ENCODE results near the gene CYREN. TPM values are rescaled to one million over a fixed set of nuclear protein-coding genes. Genes with fewer than 3 reads are reported as not detected.

CYREN gene
- total RNA-seq, 1 donor from 2014 or later, result 24.0 TPM

DNA sequence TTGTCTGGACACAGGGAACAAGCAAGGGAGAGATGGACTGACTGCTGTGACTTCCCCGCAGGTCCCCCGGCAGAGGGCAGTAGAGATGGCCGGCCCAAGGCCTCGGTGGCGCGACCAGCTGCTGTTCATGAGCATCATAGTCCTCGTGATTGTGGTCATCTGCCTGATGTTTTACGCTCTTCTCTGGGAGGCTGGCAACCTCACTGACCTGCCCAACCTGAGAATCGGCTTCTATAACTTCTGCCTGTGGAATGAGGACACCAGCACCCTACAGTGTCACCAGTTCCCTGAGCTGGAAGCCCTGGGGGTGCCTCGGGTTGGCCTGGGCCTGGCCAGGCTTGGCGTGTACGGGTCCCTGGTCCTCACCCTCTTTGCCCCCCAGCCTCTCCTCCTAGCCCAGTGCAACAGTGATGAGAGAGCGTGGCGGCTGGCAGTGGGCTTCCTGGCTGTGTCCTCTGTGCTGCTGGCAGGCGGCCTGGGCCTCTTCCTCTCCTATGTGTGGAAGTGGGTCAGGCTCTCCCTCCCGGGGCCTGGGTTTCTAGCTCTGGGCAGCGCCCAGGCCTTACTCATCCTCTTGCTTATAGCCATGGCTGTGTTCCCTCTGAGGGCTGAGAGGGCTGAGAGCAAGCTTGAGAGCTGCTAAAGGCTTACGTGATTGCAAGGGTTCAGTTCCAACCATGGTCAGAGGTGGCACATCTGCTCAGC, 6.0 kb downstream of the CYREN start:
- intact Hi-C loops (cut with DNase I), result no loop called here
- DNase-seq (ENCODE audit: low spot score), result no peak

DNA sequence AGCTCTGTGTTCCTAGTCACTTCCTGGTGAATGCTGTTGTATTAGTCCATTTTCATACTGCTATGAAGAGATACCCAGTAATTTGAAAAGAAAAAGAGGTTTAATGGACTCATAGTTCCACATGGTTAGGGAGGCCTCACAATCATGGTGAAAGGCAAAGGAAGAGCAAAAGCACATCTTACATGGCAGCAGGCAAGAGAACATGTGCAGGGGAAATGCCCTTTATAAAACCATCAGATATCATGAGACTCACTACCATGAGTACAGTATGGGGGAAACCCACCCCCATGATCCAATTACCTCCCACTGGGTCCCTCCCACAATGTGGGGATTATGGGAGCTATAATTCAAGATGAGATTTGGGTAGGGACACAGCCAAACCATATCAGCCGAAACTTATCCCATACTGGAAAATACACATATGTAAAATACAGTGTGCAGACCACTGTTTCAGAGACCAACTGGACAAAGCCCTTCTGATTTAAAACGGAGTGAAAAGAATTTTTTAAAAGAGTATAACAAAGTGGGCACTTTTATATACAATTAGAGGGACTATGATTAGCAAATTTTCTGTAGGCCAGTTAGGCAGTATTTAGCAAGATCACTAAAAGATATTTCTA, 8.0 kb downstream of the CYREN start:
- DNase-seq (ENCODE audit: low spot score), result no peak
- intact Hi-C loops (cut with DNase I), result no loop called here

DNA sequence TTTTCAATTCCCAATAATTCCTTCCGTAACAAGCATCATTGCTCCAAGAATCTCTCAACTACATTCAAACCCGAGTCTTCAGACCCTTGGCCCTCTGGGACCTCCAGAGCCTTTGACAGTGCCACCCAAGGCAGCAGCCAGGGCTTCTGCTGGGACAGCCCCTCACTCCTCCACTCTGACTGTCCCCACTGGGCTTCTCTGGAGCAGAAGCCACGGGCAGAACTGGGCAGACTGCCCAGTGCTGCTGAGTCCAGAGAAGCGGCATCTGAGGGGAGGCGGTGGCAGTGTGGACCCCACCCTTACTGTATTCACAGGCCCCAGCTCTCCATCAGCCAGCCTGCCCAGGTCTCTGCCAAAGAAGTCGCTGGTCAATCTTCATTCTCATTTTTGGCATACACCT, 8.8 kb downstream of the CYREN start:
- intact Hi-C loops (cut with DNase I), result loop anchor here (2.0 kb wide), 1 partner anchor 15 kb away; no protein-coding TSS in a partner anchor

DNA sequence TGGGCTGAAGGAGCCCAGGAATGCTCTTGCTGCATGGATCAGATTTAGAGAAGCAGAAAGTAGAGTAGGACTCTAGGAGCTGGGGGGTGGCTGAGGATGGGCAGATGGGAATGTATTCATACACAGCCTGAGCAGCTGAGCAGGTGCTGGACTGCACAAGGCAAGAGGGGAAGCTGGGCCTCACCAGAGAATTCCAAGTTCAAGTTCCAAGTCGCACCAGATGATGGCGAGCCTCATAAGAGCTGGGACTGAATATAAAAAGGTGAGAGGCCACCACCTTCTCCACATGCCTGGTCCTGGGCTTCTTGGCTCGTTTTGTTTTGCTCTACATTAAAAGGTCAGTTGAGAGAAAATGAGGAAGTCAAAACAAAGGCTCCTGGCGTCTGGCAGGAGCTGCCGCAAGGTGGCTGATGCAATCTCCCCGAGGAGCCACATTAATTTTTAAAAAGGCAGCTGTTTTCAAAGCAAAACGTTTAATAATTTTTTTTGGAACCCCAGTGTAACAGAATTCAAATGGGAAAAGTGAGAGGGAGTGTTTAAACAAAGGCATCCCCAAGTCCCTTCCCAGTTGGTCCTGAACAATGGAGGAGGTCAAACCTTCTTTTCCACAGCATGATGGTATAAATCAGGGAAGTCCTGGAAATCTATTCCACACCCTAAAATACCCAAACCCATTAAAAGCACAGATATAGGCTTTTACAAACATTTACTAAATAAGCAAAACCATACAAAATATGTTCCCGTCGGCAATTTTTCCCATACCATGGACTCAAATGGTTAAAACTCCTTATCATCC, 9.5 kb downstream of the CYREN start:
- no peak for DNase-seq (ENCODE audit: low spot score)
- intact Hi-C loops (cut with DNase I), result loop anchor here (2.0 kb wide), 1 partner anchor 14 kb away; no protein-coding TSS in a partner anchor

More for the DNA sequence above, 8.8 kb downstream of the CYREN start:
- DNase-seq (ENCODE audit: low spot score), result no peak

DNA sequence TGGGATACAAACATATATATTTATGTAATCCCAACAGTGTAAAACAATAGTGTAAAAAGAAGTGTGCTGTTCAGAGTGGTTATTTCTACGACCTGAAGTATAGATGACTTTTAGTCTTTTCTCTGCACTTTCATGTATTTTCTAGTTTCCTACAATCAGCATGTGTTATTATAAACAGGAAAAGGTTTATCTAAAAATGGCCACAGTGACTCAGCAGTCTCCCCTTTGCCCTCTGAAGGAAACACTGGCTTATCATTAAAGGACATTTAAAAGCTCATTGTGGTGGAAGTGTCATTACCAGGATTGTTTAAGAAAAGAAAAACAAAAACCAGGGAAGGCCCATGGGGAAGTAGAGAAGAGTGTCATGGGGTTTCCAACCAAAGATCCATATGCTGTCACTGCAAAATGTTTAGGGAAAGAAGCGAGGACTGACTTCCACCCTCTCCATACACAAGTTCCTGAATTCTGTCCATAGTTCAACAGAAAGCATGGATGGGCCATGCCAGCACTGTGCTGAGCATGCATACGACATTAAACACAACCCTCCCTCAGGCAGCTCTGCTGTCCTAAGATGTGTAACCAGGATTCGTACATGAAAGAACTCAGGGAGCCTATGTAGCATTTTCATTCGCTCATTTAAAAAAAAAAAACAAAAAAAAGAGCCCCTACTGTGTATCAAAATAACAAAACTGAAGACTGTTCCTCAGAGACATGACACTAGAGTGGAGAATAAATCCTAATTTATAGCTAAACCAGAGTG, 10.2 kb downstream of the CYREN start:
- no peak for DNase-seq (ENCODE audit: low spot score)
- intact Hi-C loops (cut with DNase I), result loop anchor here (2.0 kb wide), 1 partner anchor 13 kb away; no protein-coding TSS in a partner anchor

DNA sequence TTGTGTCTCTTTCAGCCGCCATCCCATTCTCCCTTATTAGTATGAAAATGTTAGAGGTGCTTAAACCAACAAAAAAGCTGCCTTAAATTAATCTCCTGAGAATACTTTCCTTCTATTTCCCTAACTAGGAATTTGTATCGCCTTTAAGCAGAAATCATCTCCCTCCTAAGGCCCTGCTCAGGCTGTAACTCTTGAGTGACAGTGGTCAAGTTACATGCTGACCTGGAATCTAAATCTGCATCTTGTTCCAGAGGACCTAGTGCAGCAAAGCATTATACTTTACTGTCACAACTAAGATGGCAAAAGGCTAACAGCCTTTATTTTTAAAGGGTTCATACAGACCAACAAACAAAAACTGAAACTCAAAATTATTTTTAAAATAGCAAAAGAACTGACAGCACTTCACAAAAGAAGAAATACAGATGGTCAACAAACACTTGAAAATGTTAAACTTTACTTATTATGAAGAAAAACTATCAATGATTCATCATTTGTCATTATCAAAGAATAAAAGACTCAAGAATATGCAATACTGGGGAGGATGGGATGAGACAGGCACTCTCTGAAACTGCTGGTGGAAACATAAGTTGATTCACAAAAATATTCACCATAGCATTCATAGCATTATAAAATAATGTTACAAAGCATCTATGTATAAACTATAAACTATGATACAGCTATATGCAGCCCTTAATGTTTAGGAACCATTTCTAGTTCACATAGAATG, 11.0 kb downstream of the CYREN start:
- DNase-seq (ENCODE audit: low spot score), result no peak
- intact Hi-C loops (cut with DNase I), result loop anchor here (2.0 kb wide), 1 partner anchor 13 kb away; no protein-coding TSS in a partner anchor

DNA sequence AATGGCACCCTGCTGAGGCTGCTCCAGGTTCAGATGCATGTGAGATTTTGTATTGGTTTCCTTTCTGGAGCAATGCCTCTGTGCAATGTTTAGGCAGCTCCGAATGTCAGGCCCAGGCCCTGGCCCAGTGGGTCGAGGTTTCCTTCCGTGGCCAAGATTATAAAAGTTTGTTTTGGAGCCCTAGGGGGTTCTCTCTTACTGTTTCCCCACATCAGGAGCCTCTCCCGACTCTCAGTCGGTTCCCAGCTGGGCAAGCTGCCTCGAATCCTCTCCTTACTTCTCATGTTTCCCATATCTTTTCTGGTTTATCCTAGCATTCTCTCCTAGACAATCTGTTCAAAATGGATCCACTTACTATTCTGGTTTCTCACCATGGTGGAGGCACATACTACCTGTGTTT, 11.6 kb downstream of the CYREN start:
- DNase-seq (ENCODE audit: low spot score), result no peak
- intact Hi-C loops (cut with DNase I), result no loop called here

DNA sequence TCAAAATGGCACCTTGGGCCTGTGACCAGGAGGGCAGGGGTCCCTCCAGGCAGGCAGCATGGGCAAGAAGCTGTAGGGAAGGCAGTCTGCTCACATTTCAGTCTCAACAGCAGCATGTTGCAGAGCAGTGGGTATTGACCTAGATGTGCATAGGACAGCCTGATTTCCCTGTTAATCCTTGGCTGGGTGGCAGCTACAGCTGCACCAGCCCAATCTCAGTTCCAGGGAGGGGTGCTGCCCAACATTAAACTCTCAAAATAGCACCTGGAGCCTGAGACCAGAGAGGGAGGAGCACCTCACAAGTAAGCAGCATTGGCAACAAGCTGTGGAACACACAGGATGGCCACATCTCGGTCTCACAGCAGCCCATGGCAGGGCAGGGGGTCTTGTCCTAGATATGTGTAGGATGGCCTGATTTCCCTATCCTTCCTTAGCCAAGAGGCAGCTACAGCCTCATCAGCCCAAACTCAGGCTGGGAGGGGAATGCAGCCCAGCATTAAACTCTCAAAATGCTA, 12.3 kb downstream of the CYREN start:
- DNase-seq (ENCODE audit: low spot score), result no peak
- intact Hi-C loops (cut with DNase I), result no loop called here

DNA sequence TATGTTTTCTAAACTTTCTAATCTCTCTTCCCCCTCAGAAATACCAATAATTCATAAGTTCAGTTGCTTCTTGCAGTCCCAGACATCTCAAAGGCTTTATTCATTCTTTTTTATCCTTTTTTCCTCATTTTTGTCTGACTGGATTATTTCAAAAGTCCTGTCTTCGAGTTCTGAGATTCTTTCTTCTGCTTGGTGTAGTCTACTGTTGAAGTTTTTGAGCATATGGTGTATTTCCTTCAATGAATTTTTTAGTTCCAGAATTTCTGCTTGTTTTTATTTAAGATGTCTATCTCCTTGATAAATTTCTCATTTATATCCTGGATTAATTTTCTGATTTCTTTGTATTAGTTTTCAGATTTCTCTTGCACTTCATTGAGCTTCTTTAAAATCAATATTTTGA, 14.2 kb downstream of the CYREN start:
- intact Hi-C loops (cut with DNase I), result no loop called here

DNA sequence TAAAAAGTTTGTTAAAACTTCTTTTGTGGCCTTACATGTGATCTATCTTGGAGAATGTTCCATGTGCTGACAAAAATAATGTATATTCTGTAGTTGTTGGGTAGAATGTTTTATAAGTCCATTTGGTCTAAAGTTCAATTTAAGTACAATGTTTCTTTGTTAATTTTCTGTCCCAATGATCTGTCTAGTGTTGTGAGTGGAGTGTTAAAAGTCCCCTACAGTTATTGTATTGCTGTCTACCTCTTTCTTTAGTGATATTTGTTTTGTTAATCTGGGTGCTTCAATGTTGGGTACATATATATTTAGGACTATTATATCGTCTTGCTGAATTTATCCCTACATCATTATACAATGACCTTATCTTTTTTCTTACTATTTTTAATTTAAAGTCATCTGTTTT, 15.8 kb downstream of the CYREN start:
- no peak for DNase-seq (ENCODE audit: low spot score)
- intact Hi-C loops (cut with DNase I), result no loop called here

More for the DNA sequence above, 14.2 kb downstream of the CYREN start:
- no peak for DNase-seq (ENCODE audit: low spot score)

DNA sequence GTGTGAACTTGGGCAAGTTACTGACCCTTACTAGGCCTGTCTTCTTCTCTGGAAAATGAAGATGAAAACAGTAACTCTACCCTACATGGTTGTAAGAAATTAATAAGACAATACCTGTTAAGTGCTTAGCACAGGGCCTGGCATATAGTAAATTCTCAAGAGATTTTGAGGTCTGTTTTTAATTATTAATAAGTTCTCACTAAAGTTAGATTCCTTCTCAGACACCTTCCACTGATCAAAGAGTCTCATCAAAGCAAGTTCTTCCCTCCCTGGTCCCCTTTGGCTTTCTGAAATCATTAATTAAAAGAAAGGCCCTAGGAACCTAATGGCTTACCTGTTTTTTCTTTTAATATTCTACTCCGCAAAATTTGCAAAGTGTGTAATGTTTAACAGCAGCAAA, 18.1 kb downstream of the CYREN start:
- DNase-seq (ENCODE audit: low spot score), result no peak
- intact Hi-C loops (cut with DNase I), result no loop called here

DNA sequence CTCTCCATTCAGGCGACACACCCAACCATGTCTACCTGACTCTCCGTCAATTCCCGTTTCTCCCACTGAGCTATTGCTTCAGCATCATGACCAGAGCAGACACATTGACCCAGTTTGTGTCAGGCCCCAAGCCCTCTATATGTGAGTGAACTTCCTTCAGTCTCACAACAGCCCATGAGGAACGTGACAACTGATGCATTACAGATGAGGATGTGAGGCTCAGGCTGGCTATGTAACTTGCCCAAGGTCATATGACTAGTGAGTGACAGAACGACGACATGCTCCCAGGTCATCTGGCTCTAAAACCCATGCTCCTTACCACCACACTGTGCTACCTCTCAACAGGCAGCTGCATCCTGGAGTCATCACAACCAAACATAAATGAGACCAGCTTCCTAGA, 19.0 kb downstream of the CYREN start:
- intact Hi-C loops (cut with DNase I), result no loop called here
- no peak for DNase-seq (ENCODE audit: low spot score)

DNA sequence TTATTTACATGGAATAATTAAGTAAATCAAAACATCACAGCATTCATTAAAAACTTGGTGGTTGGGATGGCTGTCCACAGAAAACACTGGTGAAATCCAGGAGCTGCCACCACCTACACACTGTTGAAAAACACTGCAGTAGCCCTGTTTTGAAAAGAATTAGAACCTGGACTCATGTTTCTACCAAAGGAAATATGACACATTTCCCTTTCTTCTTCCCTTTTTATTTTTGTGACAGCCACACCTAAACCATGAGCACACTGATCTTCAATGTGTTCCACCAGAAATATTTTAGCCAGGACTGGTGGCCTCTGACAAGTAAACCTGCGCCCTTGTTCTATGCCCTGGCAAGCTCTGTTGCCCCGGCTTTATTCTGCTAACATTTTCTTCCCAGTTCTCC, 19.4 kb downstream of the CYREN start:
- intact Hi-C loops (cut with DNase I), result no loop called here
- no peak for DNase-seq (ENCODE audit: low spot score)

DNA sequence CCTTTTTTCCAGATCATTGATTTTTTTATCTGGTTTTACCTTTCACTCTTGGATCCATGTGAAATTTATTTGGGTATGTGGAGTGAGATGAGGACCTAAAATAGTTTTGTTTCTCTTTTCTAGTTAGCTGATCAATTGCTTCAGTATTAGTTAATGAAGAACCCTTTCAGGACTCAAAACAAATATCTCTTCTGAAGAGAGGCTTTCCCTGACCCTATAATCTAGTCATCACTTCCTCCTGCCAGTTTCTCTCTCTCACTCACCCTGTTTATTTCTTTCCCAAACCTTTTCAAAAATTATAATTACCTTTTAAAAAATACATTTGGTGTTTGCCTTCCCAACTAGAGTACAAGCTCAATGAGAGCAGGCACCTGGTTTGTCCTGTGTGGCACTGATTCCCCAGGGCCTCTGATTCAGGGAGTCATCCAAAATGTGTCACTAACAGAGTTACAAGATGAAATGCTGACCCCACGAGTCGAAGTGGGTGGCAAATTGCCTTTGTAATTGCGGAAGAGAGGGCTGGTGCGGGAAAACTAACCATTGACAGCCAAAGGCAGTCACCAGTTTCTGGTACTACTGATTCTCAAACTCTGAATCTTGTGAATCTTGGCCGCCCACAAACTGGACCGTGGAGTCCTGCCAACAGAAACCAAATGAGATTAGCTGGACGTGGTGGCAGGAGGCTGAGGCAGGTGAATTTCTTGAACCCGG, 20.3 kb downstream of the CYREN start:
- DNase-seq (ENCODE audit: low spot score), result no peak
- intact Hi-C loops (cut with DNase I), result no loop called here

DNA sequence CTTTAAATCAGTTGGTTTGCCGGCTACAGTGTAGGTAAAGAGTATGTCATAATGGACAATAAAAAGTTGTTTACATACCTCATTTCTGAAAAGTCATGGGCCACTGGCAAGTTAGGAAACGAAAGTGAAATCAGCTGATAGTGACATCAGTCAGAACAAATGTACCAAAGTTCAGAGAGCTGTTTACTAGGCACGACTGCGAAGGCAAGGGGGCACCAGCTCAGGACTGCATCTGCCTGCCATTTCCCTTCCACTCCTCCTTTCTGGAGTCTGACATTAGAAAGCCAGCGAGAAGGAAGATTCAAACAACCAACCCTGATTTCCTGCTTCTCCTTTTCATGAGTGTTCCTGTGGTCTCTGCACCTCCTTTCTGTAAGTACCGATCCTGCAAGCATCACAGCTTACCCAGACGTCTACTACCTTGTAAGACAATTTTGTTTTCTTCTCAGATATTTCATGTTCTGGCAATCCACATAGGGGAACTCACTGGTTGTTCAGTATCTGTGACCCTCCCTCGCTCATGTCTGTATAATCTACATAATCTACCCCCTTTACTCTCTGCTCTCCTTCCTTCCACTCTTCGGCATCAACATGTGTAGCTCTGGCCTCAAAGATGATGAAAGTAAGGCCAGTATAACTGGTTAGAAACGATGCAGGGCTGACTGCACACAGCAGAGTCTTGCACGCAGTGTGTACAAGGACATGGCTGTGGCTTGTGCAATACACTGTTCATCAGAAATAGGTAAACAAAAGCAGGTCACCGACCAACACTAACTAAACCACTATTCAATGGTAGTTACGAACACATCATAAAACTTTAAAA, 22.4 kb downstream of the CYREN start, which contains the start of gene TMEM140:
TMEM140 (plus strand) TSS at position 174 of the 823 bp plus-strand sequence. CDS start 16,370 bp downstream, outside the sequence.
- DNase-seq (ENCODE audit: low spot score), result no peak

DNA sequence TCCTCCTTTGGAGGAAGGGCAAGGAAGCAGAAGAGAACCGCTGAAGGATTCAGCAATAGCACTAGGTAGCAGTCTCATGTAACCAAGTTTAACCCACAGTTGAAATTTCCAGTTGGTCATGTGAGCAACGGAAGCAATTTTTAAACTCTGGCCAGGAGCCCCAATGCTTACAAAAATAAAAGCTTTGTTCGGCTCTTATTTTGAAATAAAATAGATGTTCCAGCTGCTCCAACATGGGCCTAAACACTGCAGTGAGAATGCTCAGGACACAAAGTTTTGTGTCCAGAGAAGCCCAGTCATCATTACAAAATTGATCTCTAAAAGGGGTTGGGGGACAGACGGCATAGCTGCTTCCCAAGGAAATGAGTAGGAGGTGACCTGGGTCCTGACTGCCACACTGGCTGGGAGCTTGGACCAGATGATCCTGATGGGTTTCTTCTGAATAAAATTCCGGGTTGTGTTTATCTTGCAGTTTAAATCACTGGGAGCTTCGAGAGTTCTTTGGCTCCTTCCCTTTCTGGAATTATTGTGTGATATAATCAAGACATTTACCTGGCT, 23.1 kb downstream of the CYREN start:
- intact Hi-C loops (cut with DNase I), result loop anchor here (1.0 to 5.0 kb wide), 3 partner anchors 13 to 160 kb away; partner anchors contain the start of genes AGBL3 and CYREN
- DNase-seq (ENCODE audit: low spot score), result no peak

More for the DNA sequence above, 22.4 kb downstream of the CYREN start, which contains the start of gene TMEM140:
- intact Hi-C loops (cut with DNase I), result loop anchor here (1.0 to 5.0 kb wide), 3 partner anchors 13 to 161 kb away; partner anchors contain the start of genes AGBL3 and CYREN
